ENCODE measurements around the gene MTF1.

MTF1 gene

DNA sequence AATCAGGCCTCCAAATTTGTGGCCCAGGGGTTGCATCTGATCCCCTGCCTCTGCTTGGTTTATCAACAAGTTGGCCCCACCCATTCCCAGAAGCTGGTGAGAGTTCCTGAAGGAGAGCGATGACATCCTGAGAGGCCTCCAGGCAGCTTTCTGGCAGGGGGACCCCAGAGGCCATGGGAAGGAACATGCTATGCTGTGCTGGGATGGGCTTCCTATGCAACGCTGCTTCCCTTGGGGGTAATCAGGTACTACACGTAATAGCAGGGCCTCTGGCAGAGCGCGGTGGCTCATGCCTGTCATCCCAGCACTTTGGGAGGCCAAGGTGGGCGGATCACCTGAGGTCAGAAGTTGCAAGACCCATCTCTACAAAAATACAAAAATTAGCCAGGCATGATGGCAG, 8.4 kb upstream of the MTF1 start:
- DNase-seq (ENCODE audit: low read depth in 2 of 2), result no peak

DNA sequence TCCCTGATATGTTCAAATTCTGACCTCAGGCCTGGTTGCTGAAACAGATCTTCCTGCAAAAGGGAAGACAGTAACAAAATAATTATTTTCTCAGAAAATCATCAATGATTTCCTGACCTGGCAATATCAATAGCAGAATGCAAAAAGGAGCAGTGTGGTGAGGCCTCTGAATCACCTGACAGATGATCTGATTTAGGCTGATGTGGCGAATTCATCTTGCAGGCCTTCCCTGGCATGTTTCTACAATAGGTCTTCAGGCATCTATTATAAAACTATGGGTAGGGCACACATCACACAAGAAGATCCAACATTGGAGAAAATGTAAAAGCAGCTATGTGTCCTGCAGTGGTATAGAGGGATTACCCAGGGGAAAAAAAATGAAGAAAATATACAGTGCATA, 7.1 kb upstream of the MTF1 start:
- DNase-seq (ENCODE audit: low read depth in 2 of 2), result no peak

DNA sequence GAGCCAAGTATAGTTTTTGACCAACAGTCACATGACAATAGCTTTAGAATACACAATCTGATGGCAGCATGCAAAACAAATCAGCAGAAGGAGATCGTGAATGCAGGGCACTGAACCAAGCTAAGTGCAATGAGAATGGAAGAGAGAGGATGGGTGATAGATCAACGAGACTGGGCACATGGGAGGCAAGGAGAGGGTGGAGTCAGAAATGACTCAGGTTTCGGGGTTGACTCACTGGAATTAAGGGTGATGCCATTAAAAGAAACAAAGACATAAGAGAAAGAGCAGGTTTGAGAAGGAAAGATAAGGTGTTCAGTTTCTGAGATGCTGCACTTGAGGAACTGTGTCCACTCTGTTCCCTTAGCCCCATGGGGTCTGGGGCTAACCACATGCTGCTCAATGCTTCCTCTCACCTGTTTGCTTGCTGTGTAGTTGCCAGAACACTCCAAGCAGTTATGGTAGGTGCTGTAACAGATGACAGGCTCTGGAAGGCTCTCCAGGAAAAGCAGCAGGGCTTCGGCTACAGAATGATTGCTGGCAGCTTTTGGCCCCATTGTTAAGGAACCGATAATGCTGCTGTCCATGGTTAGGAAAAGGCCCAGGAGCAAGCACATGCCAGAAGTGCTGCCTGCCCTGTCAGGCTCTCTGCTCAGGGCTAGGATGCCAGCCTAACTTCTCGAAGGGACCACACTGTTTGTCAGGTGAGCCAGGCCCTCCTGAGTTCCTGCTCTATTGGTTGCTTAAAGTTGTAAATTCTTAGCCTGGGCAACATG, 6.1 kb upstream of the MTF1 start:
- DNase-seq (ENCODE audit: low read depth in 2 of 2), result no peak

- no peak for DNase-seq (ENCODE audit: low read depth in 2 of 2)
Measured at GRCh38 chr1:37862330-37862729, 2.9 kb upstream of the MTF1 start.

DNA sequence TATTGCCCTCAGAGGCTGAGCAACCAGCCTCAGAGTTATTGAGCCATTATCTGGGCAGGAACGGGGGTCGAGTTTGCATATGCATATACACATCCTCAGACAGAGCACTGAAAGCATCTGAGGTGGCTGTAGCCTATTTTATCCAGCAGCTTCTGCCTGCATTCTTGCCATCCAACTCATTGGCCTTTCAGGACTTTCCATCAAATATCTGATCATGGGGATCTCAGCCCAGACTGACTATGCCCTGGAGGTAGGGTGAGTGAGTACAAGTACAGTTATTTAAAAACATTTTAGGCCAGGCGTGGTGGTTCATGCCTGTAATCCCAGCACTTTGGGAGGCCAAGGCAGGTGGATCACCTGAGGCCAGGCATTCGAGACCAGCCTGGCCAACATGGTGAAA, 1.8 kb upstream of the MTF1 start:
- DNase-seq (ENCODE audit: low read depth in 2 of 2), result no peak

- DNase-seq (ENCODE audit: low read depth in 2 of 2), result no peak
Measured at GRCh38 chr1:37860346-37860666, 914 bp upstream of the MTF1 start.

DNA sequence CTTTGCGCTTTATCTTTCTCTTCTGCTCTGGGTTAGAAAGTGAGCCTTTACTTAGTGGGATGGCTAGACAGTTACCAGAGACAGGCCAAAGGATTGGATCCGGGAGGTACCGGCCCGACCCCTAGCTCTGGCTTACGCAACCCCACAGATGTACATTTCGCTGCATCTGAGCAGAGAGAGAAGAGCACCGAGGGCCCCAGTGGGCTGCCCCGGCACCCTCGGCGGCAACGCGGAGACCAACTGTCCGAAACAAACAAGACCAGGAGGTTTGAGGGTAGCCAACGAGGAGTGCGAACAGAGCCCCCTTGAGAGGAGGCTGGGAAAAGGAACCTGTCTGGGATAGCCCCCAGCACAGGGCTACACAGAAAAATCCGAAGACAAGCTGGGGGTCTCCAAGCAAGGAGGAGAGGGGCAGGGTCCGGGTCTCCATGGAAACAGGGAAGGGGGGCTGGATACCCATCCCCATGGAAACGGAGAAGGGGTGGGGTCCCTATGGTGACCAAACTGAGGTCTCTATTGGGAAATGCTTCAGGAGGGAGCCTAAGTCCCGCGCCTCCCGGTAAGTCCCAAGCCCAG, 373 bp downstream of the MTF1 start:
- DNase-seq (ENCODE audit: low read depth in 2 of 2), result peak in 1 of 2 donors; percentile 5

DNA sequence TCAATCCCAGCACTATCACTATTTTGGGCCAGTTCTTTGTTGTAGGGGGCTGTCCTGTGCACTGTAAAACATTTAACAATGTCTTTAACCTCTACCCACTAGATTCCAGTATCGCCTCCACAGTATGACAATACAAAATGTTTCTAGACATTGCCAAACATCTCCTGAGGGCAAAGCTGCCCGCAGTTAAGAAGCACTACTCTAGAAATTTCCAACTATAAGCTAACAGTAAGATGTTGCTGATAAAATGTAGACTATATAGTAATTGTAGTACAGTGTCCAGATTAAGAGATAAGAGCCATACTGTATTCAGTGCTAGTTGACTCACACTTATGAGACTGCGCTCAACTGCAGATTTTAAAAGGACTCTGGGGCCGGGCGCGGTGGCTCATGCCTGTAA, 5.0 kb downstream of the MTF1 start:
- DNase-seq (ENCODE audit: low read depth in 2 of 2), result no peak

DNA sequence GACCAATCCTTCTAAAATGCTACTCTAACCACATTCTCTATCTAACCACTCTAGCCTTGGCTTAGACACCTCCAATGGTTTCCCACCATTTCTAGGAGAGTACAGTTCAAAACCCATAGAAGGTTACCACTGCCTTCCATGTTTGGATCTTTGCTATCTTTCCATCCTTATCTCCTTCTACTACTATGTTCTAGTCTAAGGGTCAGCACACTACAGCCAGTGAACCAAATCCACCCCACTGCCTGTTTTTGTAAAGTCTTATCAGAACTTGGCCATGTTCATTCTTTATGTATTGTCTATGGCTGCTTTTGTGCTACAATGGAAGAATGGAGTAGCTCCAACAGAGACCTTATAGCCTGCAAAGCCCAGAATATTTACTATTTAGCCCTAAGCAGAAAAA, 6.2 kb downstream of the MTF1 start:
- DNase-seq (ENCODE audit: low read depth in 2 of 2), result no peak

DNA sequence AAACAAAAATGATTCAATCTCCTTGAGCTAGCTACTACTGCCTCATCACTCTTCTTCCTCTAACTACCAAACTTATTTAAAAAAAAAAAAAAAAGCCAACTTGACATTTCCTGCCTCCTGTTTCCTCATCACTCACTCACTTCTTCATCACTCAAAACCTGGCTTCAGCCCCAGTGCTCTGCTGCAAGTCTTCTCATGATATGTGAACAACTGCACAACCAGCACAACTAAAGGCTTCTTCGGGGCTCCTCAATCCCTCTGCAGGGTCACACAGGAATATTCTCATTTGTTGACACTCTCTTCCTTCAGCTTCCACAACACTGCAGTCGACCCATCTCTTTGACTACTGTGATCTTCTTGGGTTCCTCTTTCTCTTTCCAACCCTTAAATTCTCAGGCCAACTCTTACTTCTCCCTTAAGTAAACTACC, 7.6 kb downstream of the MTF1 start:
- DNase-seq (ENCODE audit: low read depth in 2 of 2), result no peak

DNA sequence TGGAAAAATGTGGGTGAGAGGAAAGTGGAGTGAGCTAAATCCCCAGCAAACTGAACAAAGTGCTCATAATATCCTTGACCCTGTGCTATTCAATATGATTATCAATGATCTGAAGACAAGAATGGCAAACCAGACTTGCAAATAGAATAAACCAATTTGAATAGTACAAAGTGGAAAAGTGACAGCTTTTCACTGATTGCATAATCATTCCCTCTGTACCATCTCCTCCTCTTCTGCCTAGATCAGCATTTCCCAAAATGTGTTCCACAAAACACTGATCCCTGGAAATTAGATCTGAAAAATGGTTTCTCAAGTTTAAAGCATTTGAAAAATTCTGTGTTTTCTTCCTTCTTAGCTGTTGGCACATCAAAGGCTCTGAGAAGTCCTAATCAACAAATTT, 8.1 kb downstream of the MTF1 start:
- no peak for DNase-seq (ENCODE audit: low read depth in 2 of 2)

DNA sequence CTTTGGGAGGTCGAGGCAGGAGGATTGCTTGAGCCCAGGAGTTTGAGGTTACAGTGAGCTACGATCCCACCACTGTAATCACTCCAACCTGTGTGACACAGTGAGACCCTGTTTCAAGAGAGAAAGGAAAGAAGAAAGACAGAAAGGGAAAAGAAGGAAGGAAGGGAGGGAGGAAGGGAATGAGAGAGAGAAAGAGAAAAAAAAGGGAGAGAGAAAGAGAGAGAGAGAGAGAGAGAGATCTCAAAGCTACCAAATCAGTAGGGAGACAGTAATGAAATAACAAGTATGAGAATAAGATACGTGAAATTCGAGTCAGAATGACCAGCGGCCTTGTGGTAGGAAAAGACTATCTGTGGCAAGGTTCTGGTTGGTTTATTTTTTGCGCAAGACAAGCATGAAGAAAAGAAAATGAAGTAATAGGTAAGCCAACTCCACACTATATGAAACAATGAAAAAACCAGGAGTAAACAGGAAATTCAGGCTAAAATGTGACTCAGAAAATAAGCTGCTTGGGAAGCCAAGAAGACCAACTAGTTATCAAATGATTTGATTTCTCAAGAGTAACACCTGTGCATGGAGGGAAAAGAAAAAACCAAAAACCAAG, 8.9 kb downstream of the MTF1 start:
- DNase-seq (ENCODE audit: low read depth in 2 of 2), result no peak

DNA sequence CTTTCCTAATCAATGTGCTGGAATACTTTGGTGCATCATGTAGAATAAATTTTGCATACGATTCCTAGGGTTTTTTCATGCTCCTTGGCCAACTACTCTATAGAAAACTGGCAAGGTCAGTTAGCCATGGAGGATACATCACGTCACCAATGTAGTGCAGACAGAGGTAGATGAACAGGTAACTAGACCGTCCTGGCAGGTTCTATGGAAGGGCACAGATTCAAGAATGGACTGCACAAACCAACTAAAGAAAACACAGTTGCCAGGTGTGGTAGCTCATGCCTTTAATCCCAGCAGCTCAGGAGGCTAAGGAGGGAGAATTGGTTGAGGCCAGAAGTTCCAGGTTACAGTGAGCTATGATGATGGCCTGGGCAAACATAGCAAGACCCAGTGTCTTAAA, 9.9 kb downstream of the MTF1 start:
- no peak for DNase-seq (ENCODE audit: low read depth in 2 of 2)

DNA sequence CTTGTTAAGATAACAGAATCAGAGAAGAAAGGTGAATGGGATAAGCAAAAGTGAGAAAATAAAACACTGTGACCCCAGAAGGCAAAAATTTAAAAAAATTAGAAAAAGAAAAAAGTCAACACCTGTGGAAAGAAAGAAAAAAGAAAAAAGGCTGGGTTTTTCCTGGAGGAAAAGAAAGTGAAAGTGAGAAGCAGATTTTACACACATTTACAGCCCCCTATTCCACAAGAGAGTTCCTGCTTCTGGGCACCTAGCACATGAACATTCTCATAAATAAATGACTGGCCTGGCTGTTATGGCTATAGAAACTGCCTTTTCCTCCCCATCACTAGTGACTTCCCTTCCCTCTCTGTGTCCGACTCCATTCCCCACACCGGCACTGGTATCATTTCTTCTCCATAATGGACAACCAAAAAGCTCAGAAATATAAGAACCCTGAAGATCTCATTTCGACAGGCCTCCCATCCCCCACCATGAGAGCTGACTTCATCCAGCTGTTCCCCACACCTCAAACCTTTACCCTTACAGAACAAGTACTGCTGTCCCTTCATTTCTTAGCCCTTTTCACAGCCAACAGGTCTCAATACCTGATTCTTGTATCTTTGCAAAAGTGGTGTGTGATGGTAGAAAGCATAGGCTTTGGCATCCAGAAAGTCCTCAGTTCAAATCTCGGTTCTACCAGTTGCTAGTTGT, 12.6 kb downstream of the MTF1 start:
- no peak for DNase-seq (ENCODE audit: low read depth in 2 of 2)

- no peak for DNase-seq (ENCODE audit: low read depth in 2 of 2)
Measured at GRCh38 chr1:37845786-37846185, 13.6 kb downstream of the MTF1 start.

GRCh38 chr1:37845049-37845646, 14.2 kb downstream of the MTF1 start:
- DNase-seq (ENCODE audit: low read depth in 2 of 2), result no peak

- DNase-seq (ENCODE audit: low read depth in 2 of 2), result no peak
Measured at GRCh38 chr1:37844536-37844935, 14.9 kb downstream of the MTF1 start.

DNA sequence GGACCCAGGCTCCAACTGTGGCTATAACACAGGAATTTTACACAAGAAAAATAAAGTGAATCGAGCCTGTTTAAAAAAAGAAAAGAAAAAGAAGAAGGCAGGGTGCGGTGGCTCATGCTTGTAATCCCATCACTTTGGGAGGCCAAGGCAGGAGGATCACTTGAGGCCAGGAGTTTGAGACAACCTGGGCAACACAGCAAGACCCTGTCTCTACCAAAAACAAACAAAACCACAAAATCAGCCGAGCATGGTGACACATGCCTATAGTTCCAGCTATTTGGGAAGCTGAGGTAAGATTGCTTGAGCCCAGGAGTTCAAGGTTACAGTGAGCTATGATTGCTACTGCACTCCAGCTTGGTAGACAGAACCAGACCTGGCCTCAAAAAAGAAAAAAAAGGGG, 17.7 kb downstream of the MTF1 start:
- no peak for DNase-seq (ENCODE audit: low read depth in 2 of 2)

- no peak for DNase-seq (ENCODE audit: low read depth in 2 of 2)
Measured at GRCh38 chr1:37840711-37841110, 18.7 kb downstream of the MTF1 start.

DNA sequence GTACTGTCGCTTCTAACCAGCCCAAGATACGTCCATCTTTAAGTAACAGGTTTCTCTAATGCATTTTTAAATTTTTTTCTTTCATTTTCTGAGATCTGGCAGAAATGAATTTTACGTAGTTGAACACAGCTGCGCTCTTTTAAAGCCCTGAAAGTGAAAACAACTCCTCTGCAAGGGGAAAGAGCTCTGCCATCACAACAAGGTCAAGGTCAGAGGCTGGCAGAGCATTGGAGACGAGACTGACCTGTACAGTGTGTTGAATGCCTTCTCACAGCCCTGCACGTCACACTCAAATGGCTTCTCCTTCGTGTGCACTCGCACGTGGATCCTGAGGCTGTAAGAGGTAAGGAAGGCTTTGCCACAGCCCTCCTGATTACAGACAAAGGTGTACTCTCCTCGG, 19.7 kb downstream of the MTF1 start:
- DNase-seq (ENCODE audit: low read depth in 2 of 2), result no peak

DNA sequence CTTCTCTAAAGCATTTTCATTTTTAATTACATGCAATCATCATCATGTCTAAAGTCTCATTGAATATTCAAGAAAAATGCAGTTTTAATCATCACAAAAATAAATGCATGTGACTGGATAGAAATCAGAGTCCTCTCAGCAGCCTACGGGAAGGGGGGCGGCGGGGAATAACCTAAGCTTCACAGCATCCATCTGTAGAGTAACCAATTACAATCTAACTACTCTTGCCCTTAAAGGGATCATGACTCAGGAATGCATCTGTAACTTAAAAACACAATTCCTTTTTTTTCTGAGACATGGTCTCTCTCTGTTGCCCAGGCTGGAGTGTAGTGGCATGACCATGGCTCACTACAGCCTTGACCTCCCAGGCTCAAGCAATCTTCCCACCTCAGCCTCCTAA, 22.6 kb downstream of the MTF1 start:
- DNase-seq (ENCODE audit: low read depth in 2 of 2), result no peak

DNA sequence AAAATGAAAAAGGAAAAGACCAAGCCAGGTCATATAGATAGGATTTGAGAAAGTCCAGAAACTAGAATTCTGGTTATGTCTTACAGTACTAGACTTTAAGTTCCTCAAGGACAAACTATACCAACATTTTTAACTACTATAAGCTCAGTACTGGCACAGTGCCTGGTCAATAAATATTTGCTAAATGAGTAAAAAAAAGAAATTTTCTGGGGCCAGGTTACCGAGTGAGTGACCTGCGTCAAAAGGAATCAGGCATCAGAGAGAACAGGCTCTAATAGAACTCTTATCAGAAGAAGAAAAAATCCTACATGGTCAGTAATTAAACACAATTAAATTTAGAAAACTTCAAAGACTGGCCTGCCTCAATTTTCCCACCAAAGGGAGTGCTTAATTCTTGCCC, 27.6 kb downstream of the MTF1 start:
- DNase-seq (ENCODE audit: low read depth in 2 of 2), result no peak

- no peak for DNase-seq (ENCODE audit: low read depth in 2 of 2)
Measured at GRCh38 chr1:37831109-37831508, 28.3 kb downstream of the MTF1 start.

Data from stimulated activated CD8-positive, alpha-beta memory T cell treated with anti-CD3 and anti-CD28 coated beads, Interleukin-7, amount 100 ng/mL, for 4 hours (primary cell).